ENCODE data around the gene ATP12A. TPM values are rescaled to one million over a fixed set of nuclear protein-coding genes. Genes with fewer than 3 reads are reported as not detected.

ATP12A gene
- total RNA-seq: not detected in 2 replicates
- not detected in 2 replicates for polyA plus RNA-seq
- polyA plus RNA-seq (2012): not detected in 2 replicates
- not detected in 2 replicates for polyA minus RNA-seq (ENCODE audit: low replicate concordance)

GRCh38 chr13:24680258-24680920 is at the start of gene ATP12A:
ATP12A (plus strand) TSS chr13:24680408; CDS start chr13:24680744, 336 bp downstream.
- Histone ChIP-seq H3K27me3 (ENCODE audit: control insufficient read depth, insufficient read depth, low read length) (peaks cover 24% of the 10 kb centered on the region), H3K4me3 (replicated peaks in 1 of 4; ENCODE audit: control extremely low read depth in 1 of 4, insufficient read depth in 1 of 4, low read depth in 3 of 4, low read length in 4 of 4) (no peak within 1 kb of the TSS), H3K9me3 (ENCODE audit: control insufficient read depth, insufficient read depth, low read depth, low read length) (no peaks in the 10 kb centered on the region), H3K36me3 (ENCODE audit: control insufficient read depth, insufficient read depth, low read length) (no peaks in the 10 kb centered on the region), H3K4me2 (ENCODE audit: extremely low read depth, insufficient read depth, low read length) (no peak within 1 kb of the TSS), H2AFZ (ENCODE audit: low read length) (no peak within 1 kb of the TSS), H3K9ac (ENCODE audit: insufficient read depth, low read length) (no peak within 1 kb of the TSS), H3K4me1 (ENCODE audit: control insufficient read depth, extremely low read depth, insufficient read depth, low read length) (no peaks in the 10 kb centered on the region), H4K20me1 (ENCODE audit: control insufficient read depth, extremely low read depth, insufficient read depth, low read length) (no peaks in the 10 kb centered on the region), H3K27ac (ENCODE audit: insufficient read depth, low read length) (no peak within 1 kb of the TSS), H3K79me2 (ENCODE audit: control insufficient read depth, insufficient read depth, low read length) (no peaks in the 10 kb centered on the region)
- DNase-seq (ENCODE audit: low read depth in 2 of 2): no peak
- TF ChIP-seq, protein P1, sequence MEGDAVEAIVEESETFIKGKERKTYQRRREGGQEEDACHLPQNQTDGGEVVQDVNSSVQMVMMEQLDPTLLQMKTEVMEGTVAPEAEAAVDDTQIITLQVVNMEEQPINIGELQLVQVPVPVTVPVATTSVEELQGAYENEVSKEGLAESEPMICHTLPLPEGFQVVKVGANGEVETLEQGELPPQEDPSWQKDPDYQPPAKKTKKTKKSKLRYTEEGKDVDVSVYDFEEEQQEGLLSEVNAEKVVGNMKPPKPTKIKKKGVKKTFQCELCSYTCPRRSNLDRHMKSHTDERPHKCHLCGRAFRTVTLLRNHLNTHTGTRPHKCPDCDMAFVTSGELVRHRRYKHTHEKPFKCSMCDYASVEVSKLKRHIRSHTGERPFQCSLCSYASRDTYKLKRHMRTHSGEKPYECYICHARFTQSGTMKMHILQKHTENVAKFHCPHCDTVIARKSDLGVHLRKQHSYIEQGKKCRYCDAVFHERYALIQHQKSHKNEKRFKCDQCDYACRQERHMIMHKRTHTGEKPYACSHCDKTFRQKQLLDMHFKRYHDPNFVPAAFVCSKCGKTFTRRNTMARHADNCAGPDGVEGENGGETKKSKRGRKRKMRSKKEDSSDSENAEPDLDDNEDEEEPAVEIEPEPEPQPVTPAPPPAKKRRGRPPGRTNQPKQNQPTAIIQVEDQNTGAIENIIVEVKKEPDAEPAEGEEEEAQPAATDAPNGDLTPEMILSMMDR (conservative IDR thresholded peaks at IDR 0.05 in 1 of 2, IDR thresholded peaks at IDR 0.05 in 1 of 2; ENCODE audit: low read depth in 1 of 2, low read length in 2 of 2): no peak
- TF ChIP-seq EZH2 (IDR thresholded peaks at IDR 0.05; ENCODE audit: low read length, missing control alignments): peak; percentile 76

DNA sequence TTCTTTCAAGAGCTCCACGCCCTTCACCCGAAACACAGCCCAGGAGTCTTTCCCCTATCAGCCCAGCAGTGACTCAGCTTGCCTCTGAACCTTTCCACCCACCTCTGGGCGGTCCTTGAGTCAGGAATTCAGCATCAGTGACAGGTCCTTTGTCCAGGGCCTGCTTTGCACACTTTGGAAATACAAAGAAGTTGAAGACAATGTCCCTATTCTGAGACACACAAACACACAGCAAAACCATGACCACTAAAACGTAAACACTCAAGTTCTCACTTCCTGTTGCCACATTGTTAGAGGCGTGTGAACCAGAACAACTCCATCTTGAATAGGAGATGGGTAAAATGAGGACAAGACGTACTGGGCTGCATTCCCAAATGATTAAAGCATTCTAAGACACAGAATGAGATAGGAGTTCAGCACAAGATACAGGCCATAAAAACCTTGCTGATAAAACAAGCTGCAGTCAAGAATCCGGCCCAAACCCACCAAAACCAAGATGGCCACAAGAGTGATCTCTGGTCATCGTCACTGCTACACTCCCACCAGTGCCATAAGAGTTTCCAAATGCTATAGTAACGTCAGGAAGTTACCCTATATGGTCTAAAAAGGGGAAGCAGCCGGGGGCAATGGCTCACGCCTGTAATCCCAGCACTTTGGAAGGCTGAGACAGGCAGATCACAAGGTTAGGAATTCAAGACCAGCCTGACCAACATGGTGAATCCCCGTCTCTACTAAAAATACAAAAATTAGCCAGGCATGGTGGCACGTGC is 49.2 kb upstream of the ATP12A start:
- no peak for TF ChIP-seq EZH2 (IDR thresholded peaks at IDR 0.05; ENCODE audit: low read length, missing control alignments)
- TF ChIP-seq, protein P1 (conservative IDR thresholded peaks at IDR 0.05 in 1 of 2, IDR thresholded peaks at IDR 0.05 in 1 of 2; ENCODE audit: low read depth in 1 of 2, low read length in 2 of 2): no peak
- H3K9ac ChIP-seq (ENCODE audit: insufficient read depth, low read length): no peak overlapping the region
- no peak overlapping the region for H2AFZ ChIP-seq (ENCODE audit: low read length)
- no peaks in the 10 kb centered on the region for H3K36me3 ChIP-seq (ENCODE audit: control insufficient read depth, insufficient read depth, low read length)
- H3K9me3 ChIP-seq (ENCODE audit: control insufficient read depth, insufficient read depth, low read depth, low read length): no peaks in the 10 kb centered on the region
- H3K79me2 ChIP-seq (ENCODE audit: control insufficient read depth, insufficient read depth, low read length): no peaks in the 10 kb centered on the region
- no peaks in the 10 kb centered on the region for H4K20me1 ChIP-seq (ENCODE audit: control insufficient read depth, extremely low read depth, insufficient read depth, low read length)
- no peaks in the 10 kb centered on the region for H3K4me1 ChIP-seq (ENCODE audit: control insufficient read depth, extremely low read depth, insufficient read depth, low read length)
- H3K4me3 ChIP-seq (replicated peaks in 1 of 4; ENCODE audit: control extremely low read depth in 1 of 4, insufficient read depth in 1 of 4, low read depth in 3 of 4, low read length in 4 of 4): no peak overlapping the region
- H3K4me2 ChIP-seq (ENCODE audit: extremely low read depth, insufficient read depth, low read length): no peak overlapping the region
- no peak overlapping the region for H3K27ac ChIP-seq (ENCODE audit: insufficient read depth, low read length)
- no peaks in the 10 kb centered on the region for H3K27me3 ChIP-seq (ENCODE audit: control insufficient read depth, insufficient read depth, low read length)
- DNase-seq (ENCODE audit: low read depth in 2 of 2): peak; percentile 20 to 77

GRCh38 chr13:24631922-24632321 is 48.3 kb upstream of the ATP12A start:
- DNase-seq (ENCODE audit: low read depth in 2 of 2): peak in 1 of 2 donors; percentile 46
- H3K27me3 ChIP-seq (ENCODE audit: control insufficient read depth, insufficient read depth, low read length): no peaks in the 10 kb centered on the region
- H3K4me3 ChIP-seq (replicated peaks in 1 of 4; ENCODE audit: control extremely low read depth in 1 of 4, insufficient read depth in 1 of 4, low read depth in 3 of 4, low read length in 4 of 4): no peak overlapping the region
- no peaks in the 10 kb centered on the region for H3K4me1 ChIP-seq (ENCODE audit: control insufficient read depth, extremely low read depth, insufficient read depth, low read length)
- no peak overlapping the region for H3K27ac ChIP-seq (ENCODE audit: insufficient read depth, low read length)
- no peak overlapping the region for H3K9ac ChIP-seq (ENCODE audit: insufficient read depth, low read length)
- H3K9me3 ChIP-seq (ENCODE audit: control insufficient read depth, insufficient read depth, low read depth, low read length): no peaks in the 10 kb centered on the region
- no peak overlapping the region for H2AFZ ChIP-seq (ENCODE audit: low read length)
- no peaks in the 10 kb centered on the region for H3K36me3 ChIP-seq (ENCODE audit: control insufficient read depth, insufficient read depth, low read length)
- H4K20me1 ChIP-seq (ENCODE audit: control insufficient read depth, extremely low read depth, insufficient read depth, low read length): no peaks in the 10 kb centered on the region
- H3K79me2 ChIP-seq (ENCODE audit: control insufficient read depth, insufficient read depth, low read length): no peaks in the 10 kb centered on the region
- no peak overlapping the region for H3K4me2 ChIP-seq (ENCODE audit: extremely low read depth, insufficient read depth, low read length)
- TF ChIP-seq EZH2 (IDR thresholded peaks at IDR 0.05; ENCODE audit: low read length, missing control alignments): no peak
- TF ChIP-seq, protein P1 (conservative IDR thresholded peaks at IDR 0.05 in 1 of 2, IDR thresholded peaks at IDR 0.05 in 1 of 2; ENCODE audit: low read depth in 1 of 2, low read length in 2 of 2): no peak

All from fibroblast of lung (primary cell).